Fibroblast of pulmonary artery (primary cell): ENCODE measurements around the gene ADRA2A.

Experiments
- DNase-seq: peaks from one replicate; pipeline ENCODE4 v3.0.0-alpha.2; 2010; ENCODE audit warnings: low read depth
- H3K4me3 ChIP-seq: replicated peaks from 2 replicates; pipeline ENCODE4 v1.5.1; 2011; ENCODE audit warnings: low read depth, mild to moderate bottlenecking, control low read depth, low read length, moderate library complexity
- TF ChIP-seq, protein P1 (sequence below): IDR thresholded peaks from 2 replicates; pipeline ENCODE4 v1.5.1; 2011; ENCODE audit warnings: mild to moderate bottlenecking, control low read depth, low read length, inconsistent platforms; ENCODE audit errors: missing control alignments

ADRA2A gene

DNA sequence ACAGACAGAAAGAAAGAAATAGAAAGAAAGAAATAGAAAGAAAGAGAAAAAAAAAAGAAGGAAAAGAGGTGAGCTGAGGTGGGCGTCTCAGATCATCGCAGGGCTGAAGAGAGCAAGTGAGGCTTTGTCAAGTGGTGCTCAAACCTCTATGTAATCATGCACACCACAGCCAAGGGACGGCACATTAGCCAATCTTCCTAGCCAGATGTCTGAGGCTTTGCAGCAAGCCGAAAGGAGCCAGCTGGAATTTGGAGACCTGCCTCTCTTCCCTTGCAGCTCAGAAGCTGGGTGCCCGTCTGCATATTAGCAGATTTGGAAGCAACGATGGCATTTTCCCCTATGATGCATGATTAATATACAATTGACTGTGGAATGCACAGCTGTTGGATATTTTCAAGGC lies 52.5 kb downstream of the ADRA2A start:
- DNase-seq, result no peak
- TF ChIP-seq, protein P1, sequence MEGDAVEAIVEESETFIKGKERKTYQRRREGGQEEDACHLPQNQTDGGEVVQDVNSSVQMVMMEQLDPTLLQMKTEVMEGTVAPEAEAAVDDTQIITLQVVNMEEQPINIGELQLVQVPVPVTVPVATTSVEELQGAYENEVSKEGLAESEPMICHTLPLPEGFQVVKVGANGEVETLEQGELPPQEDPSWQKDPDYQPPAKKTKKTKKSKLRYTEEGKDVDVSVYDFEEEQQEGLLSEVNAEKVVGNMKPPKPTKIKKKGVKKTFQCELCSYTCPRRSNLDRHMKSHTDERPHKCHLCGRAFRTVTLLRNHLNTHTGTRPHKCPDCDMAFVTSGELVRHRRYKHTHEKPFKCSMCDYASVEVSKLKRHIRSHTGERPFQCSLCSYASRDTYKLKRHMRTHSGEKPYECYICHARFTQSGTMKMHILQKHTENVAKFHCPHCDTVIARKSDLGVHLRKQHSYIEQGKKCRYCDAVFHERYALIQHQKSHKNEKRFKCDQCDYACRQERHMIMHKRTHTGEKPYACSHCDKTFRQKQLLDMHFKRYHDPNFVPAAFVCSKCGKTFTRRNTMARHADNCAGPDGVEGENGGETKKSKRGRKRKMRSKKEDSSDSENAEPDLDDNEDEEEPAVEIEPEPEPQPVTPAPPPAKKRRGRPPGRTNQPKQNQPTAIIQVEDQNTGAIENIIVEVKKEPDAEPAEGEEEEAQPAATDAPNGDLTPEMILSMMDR, result no peak
- H3K4me3 ChIP-seq, result no peak overlapping the region

DNA sequence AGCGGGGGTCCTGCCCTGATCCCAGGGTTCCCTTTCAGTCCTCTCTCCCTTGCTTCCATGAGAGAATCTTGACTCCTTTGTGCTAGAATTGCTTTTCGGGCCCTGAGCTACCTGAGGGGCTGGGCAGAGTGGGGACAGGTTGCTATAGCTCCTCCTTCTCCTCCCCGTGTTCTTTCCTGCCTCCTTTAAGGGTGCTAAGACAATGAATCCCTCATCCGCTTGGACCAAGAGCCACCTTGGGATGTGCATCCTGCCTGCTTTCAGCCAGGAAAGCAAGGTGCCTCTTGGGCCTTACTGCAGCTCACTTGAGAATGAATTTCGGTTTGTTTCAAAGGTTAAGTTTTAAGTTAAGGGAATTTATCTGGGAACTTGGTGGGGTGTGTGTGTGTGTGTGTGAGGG lies 53.6 kb downstream of the ADRA2A start:
- DNase-seq, result no peak
- TF ChIP-seq, protein P1, result no peak
- H3K4me3 ChIP-seq, result no peak overlapping the region
